Brain microvascular endothelial cell (primary cell): ENCODE data around the gene DIS3L2.

Source experiments
- DNase-seq: peaks from one replicate; pipeline ENCODE4 v3.0.0-alpha.2; 2020
- H3K27ac ChIP-seq: fragments of 250-450 bp; sonication (Bioruptor Pico); 2 replicates; pipeline ENCODE4 v1.5.1; 2020; ENCODE audit warnings: mild to moderate bottlenecking, moderate library complexity
- H3K27me3 ChIP-seq: fragments of 250-450 bp; sonication (Bioruptor Pico); replicated peaks from 2 replicates; pipeline ENCODE4 v1.5.1; 2020; ENCODE audit warnings: mild to moderate bottlenecking
- H3K36me3 ChIP-seq: fragments of 250-450 bp; sonication (Bioruptor Pico); replicated peaks from 2 replicates; pipeline ENCODE4 v1.5.1; 2020; ENCODE audit warnings: mild to moderate bottlenecking
- H3K4me3 ChIP-seq: 2 replicates; pipeline ENCODE4 v1.5.1; 2011; ENCODE audit warnings: low read depth, mild to moderate bottlenecking, control low read depth, low read length, moderate library complexity
- in situ Hi-C: cut with HindIII; loops from 2 replicates; pipeline ENCODE4 v1.10.0; 2017; ENCODE audit warnings: low sequenced_read_pairs, low pct_ligation_motif_present
- TF ChIP-seq, protein P1 (sequence below): IDR thresholded peaks from 2 replicates; pipeline ENCODE4 v1.5.1; 2011; ENCODE audit warnings: low read depth, mild to moderate bottlenecking, moderate library complexity, low read length, control low read depth, inconsistent platforms; ENCODE audit errors: missing control alignments

DIS3L2 gene

DNA sequence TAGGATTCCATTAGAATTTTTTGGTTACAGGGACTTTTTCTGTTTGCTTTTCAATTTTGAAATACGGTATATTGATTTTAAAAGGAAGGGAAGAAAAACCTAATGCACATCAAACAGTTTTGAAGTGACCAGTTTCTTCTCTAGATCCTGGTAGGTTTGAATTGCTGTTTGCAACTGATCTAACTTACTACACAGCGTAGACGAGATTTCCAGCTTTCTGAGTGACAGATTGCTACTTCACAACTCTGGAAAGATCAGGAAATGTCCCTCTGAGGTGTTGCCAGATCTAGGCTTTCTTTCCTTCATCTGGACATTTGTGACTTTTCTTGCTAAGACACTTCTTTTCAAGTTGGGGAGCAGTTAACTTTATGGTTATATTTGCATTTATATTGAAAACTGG lies 112.2 kb downstream of the DIS3L2 start:
- no peak for DNase-seq
- Histone ChIP-seq H3K36me3 (no peaks in the 10 kb centered on the region), H3K4me3 (no peak overlapping the region), H3K27ac (no peak overlapping the region), H3K27me3 (no peaks in the 10 kb centered on the region)
- TF ChIP-seq, protein P1, sequence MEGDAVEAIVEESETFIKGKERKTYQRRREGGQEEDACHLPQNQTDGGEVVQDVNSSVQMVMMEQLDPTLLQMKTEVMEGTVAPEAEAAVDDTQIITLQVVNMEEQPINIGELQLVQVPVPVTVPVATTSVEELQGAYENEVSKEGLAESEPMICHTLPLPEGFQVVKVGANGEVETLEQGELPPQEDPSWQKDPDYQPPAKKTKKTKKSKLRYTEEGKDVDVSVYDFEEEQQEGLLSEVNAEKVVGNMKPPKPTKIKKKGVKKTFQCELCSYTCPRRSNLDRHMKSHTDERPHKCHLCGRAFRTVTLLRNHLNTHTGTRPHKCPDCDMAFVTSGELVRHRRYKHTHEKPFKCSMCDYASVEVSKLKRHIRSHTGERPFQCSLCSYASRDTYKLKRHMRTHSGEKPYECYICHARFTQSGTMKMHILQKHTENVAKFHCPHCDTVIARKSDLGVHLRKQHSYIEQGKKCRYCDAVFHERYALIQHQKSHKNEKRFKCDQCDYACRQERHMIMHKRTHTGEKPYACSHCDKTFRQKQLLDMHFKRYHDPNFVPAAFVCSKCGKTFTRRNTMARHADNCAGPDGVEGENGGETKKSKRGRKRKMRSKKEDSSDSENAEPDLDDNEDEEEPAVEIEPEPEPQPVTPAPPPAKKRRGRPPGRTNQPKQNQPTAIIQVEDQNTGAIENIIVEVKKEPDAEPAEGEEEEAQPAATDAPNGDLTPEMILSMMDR = no peak
- in situ Hi-C loops = no loop called here

DNA sequence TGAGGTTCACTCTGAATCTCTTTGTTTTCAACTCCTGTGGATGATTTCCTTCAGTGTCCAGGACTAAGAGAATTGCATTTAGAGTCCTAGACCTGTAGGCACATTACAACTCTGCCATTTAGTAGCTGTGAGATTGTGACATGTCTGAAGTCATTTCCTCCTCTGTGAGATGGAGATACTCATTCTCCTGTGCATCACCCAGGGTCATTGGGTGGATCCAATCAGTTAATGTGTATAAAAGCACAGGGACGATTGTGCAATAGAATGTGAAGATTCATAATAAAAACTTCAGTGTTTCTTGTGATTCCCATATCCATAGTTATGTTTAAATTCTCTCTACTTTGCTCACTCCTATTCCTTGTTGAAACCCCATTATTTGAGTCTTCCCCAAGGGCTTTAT lies 113.6 kb downstream of the DIS3L2 start:
- H3K4me3 ChIP-seq = no peak overlapping the region
- no peak overlapping the region for H3K27ac ChIP-seq
- DNase-seq = no peak
- no peaks in the 10 kb centered on the region for H3K36me3 ChIP-seq
- in situ Hi-C loops = no loop called here
- no peaks in the 10 kb centered on the region for H3K27me3 ChIP-seq
- TF ChIP-seq, protein P1 = no peak

DNA sequence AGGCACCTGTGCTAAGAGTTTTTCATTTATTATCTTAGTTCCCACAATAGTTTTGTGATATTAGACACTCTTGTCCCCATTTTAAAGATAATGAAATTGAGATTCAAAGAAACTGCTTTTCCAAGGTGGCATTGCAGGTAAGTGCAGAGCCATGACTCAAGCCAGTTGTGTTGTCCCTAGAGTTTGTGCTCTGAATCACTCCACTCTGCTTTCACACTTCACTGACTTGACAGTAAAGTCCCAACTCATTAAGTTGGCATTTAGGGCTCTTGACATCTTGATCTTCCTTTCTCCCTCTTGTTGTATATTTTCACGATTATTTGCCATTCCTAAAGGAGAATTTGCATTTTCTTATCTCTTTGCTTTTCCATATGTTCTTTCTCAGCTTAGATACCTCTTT lies 114.3 kb downstream of the DIS3L2 start:
- TF ChIP-seq, protein P1 = no peak
- H3K27ac ChIP-seq = no peak overlapping the region
- H3K27me3 ChIP-seq = no peaks in the 10 kb centered on the region
- H3K4me3 ChIP-seq = no peak overlapping the region
- no peak for DNase-seq
- in situ Hi-C loops = no loop called here
- no peaks in the 10 kb centered on the region for H3K36me3 ChIP-seq

DNA sequence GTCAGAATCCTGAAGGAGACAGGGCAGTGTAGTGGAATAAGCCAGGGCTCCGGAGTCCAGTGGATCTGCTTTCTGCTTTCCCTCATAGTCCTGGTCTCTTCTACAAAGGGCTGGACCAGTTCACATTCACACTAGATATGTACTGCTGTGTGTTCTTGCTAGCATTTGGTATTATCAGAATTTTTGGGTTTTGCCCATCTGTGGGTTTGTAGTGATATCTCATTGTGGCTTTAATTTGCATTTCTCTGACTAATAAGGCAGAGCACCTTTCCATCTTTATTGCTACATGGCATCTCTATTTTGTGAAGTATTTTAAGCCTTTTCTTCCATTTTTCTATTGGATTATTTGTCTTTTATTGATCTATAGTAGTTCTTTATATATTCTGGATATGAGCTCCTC lies 114.8 kb downstream of the DIS3L2 start:
- Histone ChIP-seq H3K36me3 (no peaks in the 10 kb centered on the region), H3K27me3 (no peaks in the 10 kb centered on the region), H3K4me3 (no peak overlapping the region), H3K27ac (no peak overlapping the region)
- DNase-seq = no peak
- in situ Hi-C loops = no loop called here
- TF ChIP-seq, protein P1 = no peak

DNA sequence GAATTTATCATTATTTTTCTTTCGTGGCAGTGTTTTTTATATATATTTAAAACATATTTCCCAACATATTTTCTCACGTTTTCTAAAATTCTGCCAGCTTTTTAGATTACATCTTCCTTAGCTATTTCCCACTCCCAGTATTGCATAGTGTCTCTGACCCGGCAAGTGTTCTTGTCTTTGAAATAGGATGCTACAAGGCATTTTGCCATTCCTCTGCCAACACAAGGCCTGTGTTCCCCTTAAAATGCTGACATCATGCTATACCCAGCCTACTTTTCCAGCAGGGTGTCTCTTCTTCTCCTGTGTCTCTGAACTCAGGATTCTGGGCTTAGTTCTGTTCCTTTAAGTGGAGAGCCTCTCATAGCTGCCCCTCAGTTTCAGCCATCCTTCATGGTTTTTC lies 115.2 kb downstream of the DIS3L2 start:
- no peak for DNase-seq
- TF ChIP-seq, protein P1 = no peak
- Histone ChIP-seq H3K4me3 (no peak overlapping the region), H3K36me3 (no peaks in the 10 kb centered on the region), H3K27me3 (no peaks in the 10 kb centered on the region), H3K27ac (no peak overlapping the region)
- in situ Hi-C loops = no loop called here

DNA sequence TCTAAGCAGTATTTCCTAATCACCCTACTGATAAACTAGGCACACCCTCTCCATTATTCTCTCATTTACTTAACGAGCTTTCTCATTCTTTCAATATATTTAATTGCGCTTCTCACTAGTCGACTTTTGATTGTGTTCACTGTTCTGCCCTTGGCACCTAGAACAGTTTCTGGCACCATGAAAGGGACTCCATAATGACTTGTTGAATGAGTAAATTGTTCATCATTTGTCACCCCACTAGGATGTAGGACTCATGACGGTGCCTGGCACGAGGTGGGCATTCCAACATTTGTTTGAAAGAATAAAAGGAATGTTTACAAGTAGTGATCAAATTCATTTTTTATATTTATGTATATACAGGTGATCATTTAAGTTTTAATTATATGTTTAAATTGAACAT lies 123.7 kb downstream of the DIS3L2 start:
- Histone ChIP-seq H3K36me3 (no peaks in the 10 kb centered on the region), H3K27ac (no peak overlapping the region), H3K4me3 (no peak overlapping the region), H3K27me3 (no peaks in the 10 kb centered on the region)
- in situ Hi-C loops = no loop called here
- TF ChIP-seq, protein P1 = no peak
- no peak for DNase-seq
